NCI-H2029 treated with DMSO at 0.1 percent for 48 hours (cell line): ENCODE results near the gene FRMD6.
"Not testable (repeated sequence)": the region's sequence is repeated elsewhere in the genome, so short reads cannot be mapped to it uniquely, and the experiment has no call there.

Experiments
- DNase-seq: peaks from one replicate; lab custom pipeline; 2025; lab: John Stamatoyannopoulos, UW

FRMD6 gene

DNA sequence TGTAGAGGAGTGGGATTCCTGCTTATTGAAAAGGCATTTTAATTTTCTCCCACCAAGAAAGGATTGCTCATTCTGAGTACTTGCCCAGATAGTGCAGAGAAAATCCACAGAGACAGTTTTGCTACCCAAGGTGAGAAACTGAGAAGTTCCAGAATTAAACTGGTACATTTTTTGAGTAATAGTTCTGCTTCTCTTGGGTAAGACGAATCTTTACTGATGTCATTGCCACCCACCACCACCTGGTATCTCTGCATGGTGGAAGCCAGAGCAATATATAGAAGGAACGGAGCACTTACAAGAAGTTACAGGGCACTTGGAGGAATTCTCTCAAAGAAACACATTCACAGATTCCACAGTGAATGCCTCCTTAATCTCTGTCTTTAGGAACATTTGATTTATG lies 20.7 kb upstream of the FRMD6 start:
- no peak for DNase-seq

DNA sequence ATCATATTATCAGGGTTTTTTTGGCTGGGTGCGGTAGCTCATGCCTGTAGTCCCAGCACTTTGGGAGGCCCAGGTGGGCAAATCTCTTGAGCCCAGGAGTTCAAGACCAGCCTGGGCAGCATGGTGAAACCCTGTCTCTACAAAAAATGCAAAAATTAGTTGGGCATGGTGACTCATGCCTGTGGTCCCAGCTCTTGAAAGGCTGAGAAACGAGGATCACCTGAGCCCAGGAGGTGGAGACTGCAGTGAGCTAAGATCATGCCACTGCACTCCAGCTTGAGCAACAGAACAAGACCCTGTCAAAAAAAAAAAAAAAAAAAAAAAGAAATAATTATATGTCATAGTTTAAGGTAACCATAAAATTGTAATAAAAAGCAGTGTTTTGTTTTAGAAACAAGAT lies 18.4 kb upstream of the FRMD6 start:
- DNase-seq: not testable (repeated sequence)

- no peak for DNase-seq
These were observed 15.6 kb upstream of the FRMD6 start for GRCh38 chr14:51636109-51636508.

- no peak for DNase-seq
These were observed 13.4 kb upstream of the FRMD6 start for GRCh38 chr14:51638071-51638944.

DNA sequence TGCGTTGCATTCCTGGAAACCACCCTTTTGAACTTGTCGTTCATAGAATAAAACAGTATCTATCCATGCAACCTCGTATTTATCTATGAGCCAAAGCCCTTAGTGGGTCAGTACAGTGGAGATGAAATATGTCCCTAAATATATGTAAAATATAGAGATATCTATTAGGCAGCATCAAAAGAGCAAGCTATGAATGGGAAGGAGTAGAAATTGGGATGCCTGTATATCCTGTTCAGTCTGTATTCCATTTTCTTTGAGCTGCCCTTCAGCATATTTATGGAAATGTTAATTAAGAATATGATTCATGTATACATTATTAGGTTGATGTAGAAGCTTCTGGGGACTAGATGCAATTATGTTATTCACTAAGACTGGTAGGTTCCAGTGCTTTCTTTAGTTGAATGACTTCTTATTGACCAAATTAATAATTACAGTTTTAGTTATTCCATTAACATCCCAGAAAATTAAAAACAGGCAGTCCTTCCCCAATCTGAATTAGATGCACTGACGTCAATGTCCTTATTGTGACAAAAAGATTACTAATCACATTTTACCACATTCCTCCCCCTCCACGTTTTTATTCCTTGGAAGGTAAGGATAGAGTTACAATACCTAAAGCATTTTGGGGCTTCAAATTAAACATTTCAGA lies 11.9 kb upstream of the FRMD6 start:
- DNase-seq: no peak

- DNase-seq: no peak
These were observed 8.6 kb upstream of the FRMD6 start for GRCh38 chr14:51643140-51643539.

- DNase-seq: no peak
These were observed 7.3 kb upstream of the FRMD6 start for GRCh38 chr14:51644217-51644933.

DNA sequence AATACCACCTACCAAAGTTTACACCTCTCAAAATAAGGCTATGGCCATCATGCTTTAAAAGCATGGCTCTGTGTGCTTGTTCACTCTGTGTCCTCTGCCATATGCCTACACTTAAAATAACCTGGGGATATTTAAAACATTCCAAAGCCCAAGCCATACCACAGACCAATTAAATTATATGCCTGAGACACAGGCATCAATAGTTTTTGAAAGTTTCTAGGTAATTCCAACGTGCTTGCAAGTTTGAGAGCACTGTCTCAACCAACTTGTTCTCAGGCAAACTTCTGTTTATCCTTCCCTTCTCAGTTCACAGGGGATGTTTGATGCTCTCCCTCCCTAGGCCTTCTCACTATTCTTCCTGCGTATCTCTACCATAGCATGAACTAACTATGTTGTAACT lies 3.4 kb upstream of the FRMD6 start:
- no peak for DNase-seq

DNA sequence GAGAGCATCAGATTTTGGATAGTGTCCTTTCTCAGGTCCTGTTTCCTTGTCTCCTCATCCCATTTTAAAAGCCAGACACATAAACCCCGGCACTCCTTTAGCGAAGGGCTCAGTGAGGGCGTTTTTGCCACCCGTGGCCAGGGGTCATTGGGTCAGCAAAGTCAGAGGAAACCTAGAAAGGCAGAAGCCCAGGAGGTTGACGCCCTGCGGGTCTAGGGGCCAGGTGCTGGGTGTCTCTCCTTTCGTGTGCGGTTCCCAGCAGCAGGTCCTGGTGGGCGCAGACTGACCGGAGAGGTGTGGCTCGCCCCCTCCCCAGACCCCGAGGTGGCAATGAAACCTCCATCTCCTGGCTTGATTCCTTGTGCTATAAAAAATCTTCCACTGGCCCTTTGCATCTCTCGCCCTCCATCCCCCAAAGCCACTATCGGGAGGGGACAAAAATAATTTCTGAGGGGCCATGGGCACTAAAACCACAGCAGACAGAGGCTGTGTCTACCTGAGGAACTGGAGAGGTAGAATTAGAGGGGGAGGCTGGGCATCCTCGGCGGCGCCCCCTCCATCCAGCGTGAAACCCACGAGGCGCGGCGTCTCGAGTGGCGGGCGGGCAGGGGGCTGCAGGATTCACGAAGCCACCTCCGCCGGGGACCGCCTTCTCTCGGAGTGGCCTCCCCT lies 858 bp upstream of the FRMD6 start:
- DNase-seq: no peak

DNA sequence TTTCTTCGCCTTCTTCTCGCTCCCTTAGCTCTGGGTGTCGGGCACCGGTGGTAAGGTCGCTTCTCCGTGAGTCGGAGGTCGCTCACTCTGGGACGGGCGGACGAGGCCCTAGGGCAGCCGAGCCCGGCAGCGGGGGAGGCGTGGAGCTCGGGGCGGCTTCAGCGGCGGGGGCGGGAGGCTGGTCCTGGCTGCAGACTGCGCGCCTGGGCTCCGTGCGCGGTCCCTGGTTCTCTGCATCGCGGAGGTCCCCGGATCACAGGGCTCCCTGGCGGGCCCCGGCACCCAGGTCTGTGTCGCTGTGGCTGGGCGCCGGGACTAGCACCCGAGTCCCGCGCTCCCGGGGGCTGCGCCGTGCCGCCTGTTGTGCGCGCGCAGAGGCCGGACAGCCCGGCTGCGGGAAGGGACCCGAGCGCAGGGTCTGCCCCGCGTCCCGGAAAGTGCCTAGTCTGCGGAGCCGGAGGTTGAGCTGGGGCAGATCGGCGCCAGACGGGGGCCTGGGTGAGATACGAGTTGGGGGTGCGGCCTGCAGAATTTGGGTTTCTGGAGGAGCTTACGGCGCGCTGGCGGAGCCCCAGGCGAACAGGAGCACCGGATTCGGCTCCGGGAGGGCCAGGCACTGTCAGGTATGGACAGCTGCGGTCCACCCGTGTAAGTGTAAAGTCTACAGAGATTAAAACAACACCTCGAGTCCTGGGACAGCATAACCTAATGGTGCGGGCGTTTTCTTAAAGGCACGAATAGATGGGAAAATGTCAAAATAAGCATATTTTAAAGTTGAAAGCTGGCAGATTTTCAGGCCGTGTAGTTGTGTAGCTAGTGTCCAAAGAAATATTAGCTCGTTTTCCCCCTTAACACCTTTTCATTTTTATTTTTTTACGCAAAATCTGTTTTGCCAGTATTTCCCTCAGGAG lies 713 bp downstream of the FRMD6 start:
- no peak for DNase-seq

- DNase-seq: no peak
These were observed 1.5 kb downstream of the FRMD6 start for GRCh38 chr14:51653079-51653774.

DNA sequence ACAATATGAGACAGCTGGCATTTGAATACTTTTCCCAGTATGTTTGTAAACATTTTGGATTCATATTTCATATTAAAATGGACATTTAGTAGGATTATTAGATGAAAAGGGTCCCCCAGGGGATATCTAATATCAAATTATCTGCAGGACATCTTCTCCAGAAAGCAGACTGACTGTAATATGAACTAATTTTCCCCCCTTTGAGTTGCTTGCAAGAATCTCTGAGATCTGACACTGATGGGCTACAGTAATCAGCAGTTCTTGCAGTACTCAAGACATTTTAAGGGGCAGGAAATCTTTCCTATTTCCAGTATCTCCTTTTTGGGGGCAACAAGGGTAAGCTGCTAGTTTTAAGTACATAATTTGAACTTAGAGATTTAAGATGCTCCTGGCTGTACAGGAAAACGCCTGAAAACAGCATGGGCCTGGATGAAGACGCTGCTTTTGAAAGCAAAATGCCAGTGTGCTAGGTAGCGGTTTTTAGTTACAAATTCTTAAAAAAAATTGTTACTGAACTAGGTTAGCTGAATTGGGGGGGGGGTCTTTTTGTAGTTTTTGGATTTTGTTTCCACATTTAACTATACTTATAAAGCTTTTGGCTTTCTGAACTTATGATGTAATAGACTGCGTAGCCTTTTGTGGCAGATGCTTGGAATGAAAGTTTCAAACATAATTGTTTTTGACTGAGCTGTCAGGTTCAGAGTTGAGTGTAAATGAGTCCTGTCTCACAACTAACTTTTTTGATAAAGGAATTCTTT lies 2.2 kb downstream of the FRMD6 start:
- DNase-seq: no peak

GRCh38 chr14:51654533-51654845 lies 2.8 kb downstream of the FRMD6 start:
- no peak for DNase-seq

DNA sequence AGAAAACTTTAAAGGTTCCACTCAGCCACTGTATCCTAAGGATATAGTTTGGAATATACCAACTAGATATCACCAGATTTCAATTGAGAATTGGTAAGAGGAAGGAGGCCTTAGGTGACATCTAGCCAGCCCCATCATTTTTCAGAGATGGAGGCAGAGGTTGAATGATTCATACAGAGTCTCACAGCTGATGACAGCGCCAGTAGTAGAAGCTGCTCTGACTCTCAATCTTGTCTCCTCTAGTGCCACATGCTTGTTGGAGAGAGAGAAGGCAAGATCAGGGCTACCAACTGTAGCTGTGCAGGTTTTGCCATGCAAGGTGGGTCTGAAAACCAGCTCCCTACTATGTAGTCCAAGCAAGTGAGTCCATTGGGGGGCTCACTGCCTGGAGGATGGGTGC lies 6.1 kb downstream of the FRMD6 start:
- no peak for DNase-seq

DNA sequence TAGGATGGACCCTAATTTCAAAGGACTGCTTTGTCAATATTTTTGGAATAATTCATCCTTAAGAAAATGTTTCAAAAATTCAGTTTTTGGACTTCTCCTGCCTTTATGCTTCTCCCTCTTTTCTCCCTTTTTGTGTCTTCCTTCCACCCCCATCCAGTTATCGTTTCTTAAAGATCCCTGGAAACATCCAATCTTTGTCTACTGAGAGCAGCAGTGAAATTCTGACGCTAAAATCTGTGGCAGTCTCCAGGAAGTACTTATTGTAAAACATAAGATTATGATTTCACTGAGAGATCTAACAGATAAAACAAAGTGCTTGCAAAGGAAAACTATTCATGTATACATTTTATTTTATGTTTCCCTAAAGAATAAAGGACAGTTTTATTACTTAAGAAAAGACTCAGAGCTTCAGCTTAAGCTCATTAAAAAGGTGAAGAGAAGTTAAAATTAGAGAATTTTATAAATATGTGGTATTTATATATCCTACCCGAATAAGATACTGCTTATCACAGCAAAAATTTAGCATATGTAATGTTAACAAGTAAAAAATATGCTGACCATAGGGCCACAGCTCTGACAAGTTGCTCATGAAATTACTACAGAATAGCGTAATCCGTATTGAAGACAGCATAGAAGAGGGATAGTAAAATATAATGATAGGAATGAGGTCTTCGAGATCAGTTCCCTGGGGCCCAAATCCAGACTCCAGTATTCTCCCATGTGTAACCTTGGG lies 6.9 kb downstream of the FRMD6 start:
- DNase-seq: no peak

DNA sequence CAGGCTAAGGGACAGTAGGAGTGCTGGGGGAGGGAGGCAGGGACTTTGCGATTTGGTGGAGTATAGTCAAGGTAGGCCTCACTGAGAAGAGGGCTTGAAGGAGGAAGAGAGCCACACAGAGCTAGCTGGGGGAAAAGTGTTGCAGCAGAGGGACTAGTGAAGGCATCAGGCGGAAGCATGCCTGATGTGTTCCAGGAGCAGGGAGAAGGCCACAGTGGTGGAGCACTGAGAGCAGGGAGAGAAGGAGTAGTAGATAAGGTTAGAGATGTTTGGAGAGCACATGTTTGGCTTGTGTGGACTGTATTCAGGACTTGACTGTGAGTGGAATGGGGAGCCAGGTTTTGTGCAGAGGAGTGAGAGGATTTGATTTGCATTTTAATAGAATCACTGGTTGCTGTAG lies 9.0 kb downstream of the FRMD6 start:
- DNase-seq: no peak

DNA sequence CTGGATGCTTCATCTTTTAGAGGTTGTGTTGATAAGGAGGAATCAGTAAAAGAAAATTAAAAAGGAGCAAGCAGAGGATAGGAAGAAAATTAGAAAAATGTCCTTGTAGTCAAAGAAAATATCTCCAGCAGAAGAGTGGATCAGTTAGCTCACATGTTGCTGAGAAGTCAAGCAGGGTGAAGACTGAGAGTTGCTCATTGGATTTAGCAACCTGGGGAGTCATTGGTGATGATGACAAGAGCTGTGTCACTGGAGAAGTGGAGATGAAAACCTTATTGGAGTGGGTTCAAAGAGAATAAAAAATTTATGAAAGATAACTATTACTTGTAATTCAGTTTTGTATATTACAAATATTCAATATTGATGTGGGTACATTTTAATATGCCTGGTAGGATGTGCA lies 9.8 kb downstream of the FRMD6 start:
- no peak for DNase-seq

GRCh38 chr14:51663783-51664326 lies 12.1 kb downstream of the FRMD6 start:
- DNase-seq: no peak

DNA sequence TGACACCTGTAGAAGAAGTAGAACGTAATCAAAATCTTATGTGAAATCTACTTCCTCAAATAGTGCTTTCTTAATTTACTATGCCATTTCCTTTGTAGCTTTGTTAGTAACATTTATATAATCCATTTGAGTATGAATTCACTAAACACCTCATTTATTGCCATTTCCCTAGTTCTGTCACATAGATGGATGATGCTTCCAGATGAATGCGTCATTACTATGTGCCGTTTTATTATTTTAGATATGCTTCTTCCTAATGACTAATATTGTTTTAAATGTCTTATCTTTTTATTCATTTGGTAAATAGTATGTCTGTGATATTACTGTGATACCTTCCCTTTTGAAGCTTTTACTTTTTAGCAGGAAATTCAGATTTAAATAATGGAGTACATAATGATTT lies 14.4 kb downstream of the FRMD6 start:
- DNase-seq: no peak
